NCI-H774 (cell line): ENCODE data around the gene MFSD11.
A peak's percentile ranks its signal among the peaks of the same experiment; 100 is the strongest.
"Not testable (repeated sequence)": the region's sequence is repeated elsewhere in the genome, so short reads cannot be mapped to it uniquely, and the experiment has no call there.

Experiments used
- DNase-seq: peaks from one replicate; lab custom pipeline; 2025; lab: John Stamatoyannopoulos, UW

Gene MFSD11

GRCh38 chr17:76805319-76805718 is 67.4 kb downstream of the MFSD11 start:
- DNase-seq: no peak

GRCh38 chr17:76806151-76806550 is 68.2 kb downstream of the MFSD11 start:
- not testable (repeated sequence) for DNase-seq

- not testable (repeated sequence) for DNase-seq
Observed at GRCh38 chr17:76806767-76807166, 68.8 kb downstream of the MFSD11 start.

GRCh38 chr17:76808326-76808725 is 70.4 kb downstream of the MFSD11 start:
- no peak for DNase-seq

GRCh38 chr17:76810956-76811355 is 73.0 kb downstream of the MFSD11 start:
- DNase-seq: peak; percentile 23

GRCh38 chr17:76811834-76812233 is 73.9 kb downstream of the MFSD11 start:
- DNase-seq: no peak

- DNase-seq: no peak
Observed at GRCh38 chr17:76812263-76812662, 74.3 kb downstream of the MFSD11 start.

GRCh38 chr17:76812968-76813367 is 75.0 kb downstream of the MFSD11 start:
- DNase-seq: no peak

- not testable (repeated sequence) for DNase-seq
Observed at GRCh38 chr17:76815907-76816589, 78.1 kb downstream of the MFSD11 start.

- peak; percentile 61 for DNase-seq
Observed at GRCh38 chr17:76816590-76817135, 78.7 kb downstream of the MFSD11 start.

- no peak for DNase-seq
Observed at GRCh38 chr17:76820039-76820438, 82.1 kb downstream of the MFSD11 start.

GRCh38 chr17:76820561-76820960 is 82.6 kb downstream of the MFSD11 start:
- DNase-seq: no peak

- DNase-seq: no peak
Observed at GRCh38 chr17:76822184-76822778, 84.4 kb downstream of the MFSD11 start.

GRCh38 chr17:76824093-76824492 is 86.2 kb downstream of the MFSD11 start:
- no peak for DNase-seq

GRCh38 chr17:76826330-76827068 is 88.6 kb downstream of the MFSD11 start:
- no peak for DNase-seq

GRCh38 chr17:76827736-76828135 is 89.8 kb downstream of the MFSD11 start:
- DNase-seq: no peak
